GM19035 (cell line): ENCODE data around the gene ARID1B.

ENCODE experiments used
- ATAC-seq: cut with Tn5 transposase; IDR thresholded peaks from one replicate; pipeline ENCODE4 v1.9.1; 2021; ENCODE audit not compliant: unreplicated experiment

ARID1B gene

GRCh38 chr6:157168471-157168870, 391.3 kb downstream of the ARID1B start:
- ATAC-seq: no peak

- no peak for ATAC-seq
Measured at GRCh38 chr6:157169226-157169625, 392.0 kb downstream of the ARID1B start.

GRCh38 chr6:157169656-157170055, 392.5 kb downstream of the ARID1B start:
- ATAC-seq: no peak

GRCh38 chr6:157170535-157170934, 393.4 kb downstream of the ARID1B start:
- ATAC-seq: no peak

- ATAC-seq: no peak
Measured at GRCh38 chr6:157171801-157172200, 394.6 kb downstream of the ARID1B start.

- no peak for ATAC-seq
Measured at GRCh38 chr6:157172231-157172701, 395.1 kb downstream of the ARID1B start.

GRCh38 chr6:157172830-157173536, 395.8 kb downstream of the ARID1B start:
- no peak for ATAC-seq

GRCh38 chr6:157173776-157174175, 396.6 kb downstream of the ARID1B start:
- ATAC-seq: no peak

GRCh38 chr6:157174731-157175130, 397.6 kb downstream of the ARID1B start:
- ATAC-seq: no peak

- ATAC-seq: no peak
Measured at GRCh38 chr6:157177731-157178336, 400.7 kb downstream of the ARID1B start.

- ATAC-seq: no peak
Measured at GRCh38 chr6:157181649-157182048, 404.5 kb downstream of the ARID1B start.

GRCh38 chr6:157182503-157183264, 405.5 kb downstream of the ARID1B start:
- ATAC-seq: no peak

- no peak for ATAC-seq
Measured at GRCh38 chr6:157184202-157185015, 407.2 kb downstream of the ARID1B start.

- ATAC-seq: no peak
Measured at GRCh38 chr6:157185171-157185570, 408.0 kb downstream of the ARID1B start.

GRCh38 chr6:157185986-157186385, 408.8 kb downstream of the ARID1B start:
- ATAC-seq: no peak

GRCh38 chr6:157186785-157187181, 409.6 kb downstream of the ARID1B start:
- ATAC-seq: no peak

- ATAC-seq: no peak
Measured at GRCh38 chr6:157187182-157188083, 410.3 kb downstream of the ARID1B start.

GRCh38 chr6:157188213-157188612, 411.0 kb downstream of the ARID1B start:
- ATAC-seq: no peak

- no peak for ATAC-seq
Measured at GRCh38 chr6:157193443-157193996, 416.3 kb downstream of the ARID1B start.

GRCh38 chr6:157194110-157194509, 416.9 kb downstream of the ARID1B start:
- ATAC-seq: no peak
